GM12892 (cell line): Measurements from ENCODE around the gene FGF23.
A peak's percentile ranks its signal among the peaks of the same experiment; 100 is the strongest.

ENCODE experiments used
- DNase-seq: peaks from one replicate; pipeline ENCODE4 v3.0.0; 2011; ENCODE audit not compliant: insufficient read length
- FAIRE-seq: peaks from 2 replicates; lab custom pipeline; 2011; peaks lifted over from hg19 to GRCh38; lab: Jason Lieb, UNC
- POLR2A ChIP-seq: IDR thresholded peaks from 2 replicates; pipeline ENCODE4 v1.6.1; 2011; ENCODE audit warnings: low read depth, low read length, control low read depth
- POLR2AphosphoS5 ChIP-seq: IDR thresholded peaks from 2 replicates; pipeline ENCODE4 v1.6.1; 2011; ENCODE audit warnings: low read depth, low read length, control low read depth
- TAF1 ChIP-seq: IDR thresholded peaks from 2 replicates; pipeline ENCODE4 v1.6.1; 2011; ENCODE audit warnings: low read depth, mild to moderate bottlenecking, control low read depth, low read length, borderline replicate concordance

Gene FGF23

GRCh38 chr12:4369548-4369947 is 10.0 kb downstream of the FGF23 start:
- no peak for TF ChIP-seq POLR2A
- TF ChIP-seq POLR2AphosphoS5, result no peak
- no peak for TF ChIP-seq TAF1
- FAIRE-seq (no peak), DNase-seq (no peak)

GRCh38 chr12:4366090-4366489 is 13.4 kb downstream of the FGF23 start:
- no peak for DNase-seq
- FAIRE-seq, result no peak
- TF ChIP-seq POLR2A, result no peak
- TF ChIP-seq POLR2AphosphoS5, result no peak
- no peak for TF ChIP-seq TAF1

- TF ChIP-seq POLR2A (no peak), POLR2AphosphoS5 (peak; percentile 1; the same call in 1 of the 2 replicates), TAF1 (no peak)
- no peak for DNase-seq
- peak; percentile 70 for FAIRE-seq
These were observed 23.5 kb downstream of the FGF23 start for GRCh38 chr12:4356041-4356327.

- FAIRE-seq (peak; percentile 44), DNase-seq (no peak)
- TF ChIP-seq POLR2AphosphoS5 (peak; percentile 77), TAF1 (no peak), POLR2A (peak; percentile 16; the same call in 1 of the 2 replicates)
These were observed 24.1 kb downstream of the FGF23 start for GRCh38 chr12:4355156-4356040.

- FAIRE-seq (no peak), DNase-seq (no peak)
- TF ChIP-seq POLR2AphosphoS5, result no peak
- TF ChIP-seq POLR2A, result no peak
- no peak for TF ChIP-seq TAF1
These were observed 25.7 kb downstream of the FGF23 start for GRCh38 chr12:4353785-4354208.

- no peak for FAIRE-seq
- TF ChIP-seq TAF1, result no peak
- TF ChIP-seq POLR2AphosphoS5, result no peak
- TF ChIP-seq POLR2A, result no peak
- no peak for DNase-seq
These were observed 32.6 kb downstream of the FGF23 start for GRCh38 chr12:4346931-4347330.

- TF ChIP-seq POLR2AphosphoS5, result no peak
- TF ChIP-seq POLR2A, result no peak
- TF ChIP-seq TAF1, result no peak
- no peak for FAIRE-seq
These were observed 47.7 kb downstream of the FGF23 start for GRCh38 chr12:4331842-4332241.

GRCh38 chr12:4331221-4331620 is 48.3 kb downstream of the FGF23 start:
- no peak for FAIRE-seq
- no peak for DNase-seq
- TF ChIP-seq TAF1, result no peak
- no peak for TF ChIP-seq POLR2A
- TF ChIP-seq POLR2AphosphoS5, result no peak

More at GRCh38 chr12:4331842-4332241, 47.7 kb downstream of the FGF23 start:
- DNase-seq, result no peak

- no peak for FAIRE-seq
- TF ChIP-seq POLR2AphosphoS5, result no peak
- no peak for TF ChIP-seq POLR2A
- TF ChIP-seq TAF1, result no peak
- no peak for DNase-seq
These were observed 49.3 kb downstream of the FGF23 start for GRCh38 chr12:4330203-4330602.

- TF ChIP-seq POLR2AphosphoS5 (no peak), TAF1 (no peak), POLR2A (no peak)
- FAIRE-seq (no peak), DNase-seq (no peak)
These were observed 52.2 kb downstream of the FGF23 start for GRCh38 chr12:4327293-4327692.

- DNase-seq (no peak), FAIRE-seq (no peak)
- no peak for TF ChIP-seq POLR2A
These were observed 53.5 kb downstream of the FGF23 start for GRCh38 chr12:4325966-4326365.

GRCh38 chr12:4324366-4324765 is 55.1 kb downstream of the FGF23 start:
- TF ChIP-seq TAF1 (no peak), POLR2A (no peak), POLR2AphosphoS5 (no peak)
- DNase-seq, result no peak
- no peak for FAIRE-seq
